ENCODE results near the gene GAK. TPM values are rescaled to one million over a fixed set of nuclear protein-coding genes. Genes with fewer than 3 reads are reported as not detected.

GAK gene
- total and polyA plus RNA-seq, 2 of the 4 experiments (the other 2 are of a cell fraction), result 45.1 to 133 TPM

GRCh38 chr4:825971-826330 is 106.2 kb downstream of the GAK start, which contains the start of gene CPLX1:
CPLX1 (minus strand) TSS chr4:826129; CDS start chr4:824522, 1,607 bp downstream.
- Histone ChIP-seq H4K91ac (ENCODE audit: insufficient read depth, low read depth, low read length) (no peak within 1 kb of the TSS), H3K4me2 (ENCODE audit: low read depth, low read length) (peak within 1 kb of the TSS; percentile 22; the same call in 1 of the 2 replicates), H3K9me1 (ENCODE audit: insufficient read depth, low read length) (no peaks in the 10 kb centered on the region), H2BK20ac (ENCODE audit: low read depth, low read length) (no peak within 1 kb of the TSS), H3K27ac (ENCODE audit: insufficient read depth, low read length) (no peak within 1 kb of the TSS), H3K4ac (ENCODE audit: low read depth, low read length) (no peak within 1 kb of the TSS), H2BK120ac (ENCODE audit: low read depth, low read length) (no peak within 1 kb of the TSS), H3K79me1 (ENCODE audit: low read depth in 1 of 2, low read length in 2 of 2) (no peaks in the 10 kb centered on the region), H2BK5ac (ENCODE audit: low read depth, low read length, poor library complexity, severe bottlenecking) (no peak within 1 kb of the TSS), H4K20me1 (ENCODE audit: insufficient read depth, low read length) (peaks cover 3% of the 10 kb centered on the region; the same call in 1 of the 2 replicates), H3K4me1 (ENCODE audit: control insufficient read depth, insufficient read depth, low read length) (no peaks in the 10 kb centered on the region; the same call in 1 of the 2 replicates), H3K36me3 (ENCODE audit: control insufficient read depth, insufficient read depth, low read length) (no peaks in the 10 kb centered on the region), H3K9me3 (ENCODE audit: control insufficient read depth, insufficient read depth, low read length) (no peaks in the 10 kb centered on the region), H3K14ac (replicated peaks; ENCODE audit: low read depth, low read length) (no peak within 1 kb of the TSS), H2BK15ac (ENCODE audit: low read depth, low read length) (no peak within 1 kb of the TSS), H4K8ac (ENCODE audit: low read depth in 2 of 2, low read length in 2 of 2) (no peak within 1 kb of the TSS), H3K56ac (ENCODE audit: extremely low read depth, insufficient read depth, low read length) (no peak within 1 kb of the TSS), H2AK5ac (ENCODE audit: low read depth, low read length) (no peak within 1 kb of the TSS), H3K23ac (ENCODE audit: low read depth, low read length) (no peak within 1 kb of the TSS), H3K9ac (ENCODE audit: low read depth, low read length) (no peak within 1 kb of the TSS), H3K18ac (ENCODE audit: low read depth, low read length) (no peak within 1 kb of the TSS), H2AFZ (replicated peaks; ENCODE audit: low read length, poor library complexity) (peak within 1 kb of the TSS; percentile 63), H2AK9ac (replicated peaks; ENCODE audit: low read depth, low read length, poor library complexity) (no peak within 1 kb of the TSS), H4K5ac (ENCODE audit: low read depth, low read length) (no peak within 1 kb of the TSS), H3K4me3 (ENCODE audit: insufficient read depth, low read depth, low read length) (peak within 1 kb of the TSS; percentile 38), H3K27me3 (ENCODE audit: control insufficient read depth, insufficient read depth, low read length) (peaks cover 78% of the 10 kb centered on the region)
- TF ChIP-seq ELK1 (IDR thresholded peaks at IDR 0.05; ENCODE audit: borderline replicate concordance, low read depth, low read length) (no peak), MAZ (IDR thresholded peaks at IDR 0.05; ENCODE audit: borderline replicate concordance, low read depth, low read length) (0 out of 2 replicates have a peak, but pooled peaks have one; percentile 9)
- POLR2A ChIA-PET (ENCODE audit: unreplicated experiment), result no interaction called here
- intact Hi-C loops (cut with micrococcal nuclease), result no loop called here
- CTCF ChIA-PET, result no interaction called here
- ATAC-seq (ENCODE audit: low read depth) (peak; percentile 42), DNase-seq (no peak)
- dilution Hi-C loops (cut with HindIII; ENCODE audit: low sequenced_read_pairs, unreplicated experiment), result no loop called here
- in situ Hi-C loops (cut with MboI; ENCODE audit: low sequenced_read_pairs), result no loop called here
- BruUV-seq (replicated peaks), result no TSS peak
- WGBS, 2 experiments (ENCODE audit: extremely low coverage in 2 of 2, insufficient read length in 1 of 2), result no CpG with 5 or more reads among the region's 61 CpGs

All from IMR-90 (cell line).